Activated CD4-positive, CD25-positive, alpha-beta regulatory T cell treated with anti-CD3 and anti-CD28 coated beads, Interleukin-2, amount 50 U/mL, for 24 hours (primary cell): ENCODE data around the gene CSNK1D.
"Not testable (repeated sequence)": the region's sequence is repeated elsewhere in the genome, so short reads cannot be mapped to it uniquely, and the experiment has no call there.

ENCODE experiments used
- ATAC-seq, 2 donors: fragments of 150-1000 bp; cut with Tn5 transposase; one replicate each; pipeline ENCODE4 v1.10.0; 2021; ENCODE audit warnings: mild to moderate bottlenecking in 1 of 2, moderate library complexity in 1 of 2

CSNK1D gene

GRCh38 chr17:82272495-82273326 is 789 bp downstream of the CSNK1D start:
- ATAC-seq, result peak; percentile 12 to 14

- ATAC-seq, result no peak
These were observed 2.1 kb downstream of the CSNK1D start for GRCh38 chr17:82271401-82271800.

- no peak for ATAC-seq
These were observed 2.8 kb downstream of the CSNK1D start for GRCh38 chr17:82270651-82271050.

GRCh38 chr17:82269882-82270500 is 3.5 kb downstream of the CSNK1D start:
- no peak for ATAC-seq

- no peak for ATAC-seq
These were observed 4.2 kb downstream of the CSNK1D start for GRCh38 chr17:82269138-82269881.

- ATAC-seq, result peak; percentile 70 to 75
These were observed 5.7 kb downstream of the CSNK1D start for GRCh38 chr17:82267575-82268379.

- no peak for ATAC-seq
These were observed 7.4 kb downstream of the CSNK1D start for GRCh38 chr17:82266142-82266541.

- ATAC-seq, result no peak
These were observed 9.9 kb downstream of the CSNK1D start for GRCh38 chr17:82263641-82264040.

- no peak for ATAC-seq
These were observed 11.2 kb downstream of the CSNK1D start for GRCh38 chr17:82262344-82262743.

- ATAC-seq, result not testable (repeated sequence)
These were observed 13.2 kb downstream of the CSNK1D start for GRCh38 chr17:82259972-82260961.

- no peak for ATAC-seq
These were observed 14.9 kb downstream of the CSNK1D start for GRCh38 chr17:82258555-82258954.

GRCh38 chr17:82257473-82257872 is 16.0 kb downstream of the CSNK1D start:
- peak; percentile 99 to 100 for ATAC-seq

- no peak for ATAC-seq
These were observed 17.1 kb downstream of the CSNK1D start for GRCh38 chr17:82256242-82256885.

GRCh38 chr17:82255402-82255972 is 18.0 kb downstream of the CSNK1D start:
- no peak for ATAC-seq

GRCh38 chr17:82254746-82255145 is 18.8 kb downstream of the CSNK1D start:
- ATAC-seq, result not testable (repeated sequence)

- ATAC-seq, result not testable (repeated sequence)
These were observed 19.4 kb downstream of the CSNK1D start for GRCh38 chr17:82254096-82254495.

GRCh38 chr17:82253179-82253544 is 20.3 kb downstream of the CSNK1D start:
- ATAC-seq, result no peak

GRCh38 chr17:82252511-82253178 is 20.9 kb downstream of the CSNK1D start:
- no peak for ATAC-seq

GRCh38 chr17:82250868-82251500 is 22.5 kb downstream of the CSNK1D start:
- ATAC-seq, result no peak
